Loucy (cell line): ENCODE measurements around the gene ATP10A.
"Not testable (repeated sequence)": the region's sequence is repeated elsewhere in the genome, so short reads cannot be mapped to it uniquely, and the experiment has no call there.

ENCODE experiments used
- H2AFZ ChIP-seq: fragments of 200-600 bp; sonication (generic); 2 replicates; pipeline ENCODE4 v1.6.0; 2016; ENCODE audit warnings: antibody characterized with exemption, mild to moderate bottlenecking, low read length, moderate library complexity
- H3F3A ChIP-seq: fragments of 200-600 bp; 2 replicates; pipeline ENCODE4 v1.6.0; 2016; ENCODE audit warnings: antibody characterized with exemption, low read depth, mild to moderate bottlenecking
- H3K27me3 ChIP-seq: fragments of 200-600 bp; sonication (generic); 2 replicates; pipeline ENCODE4 v1.6.1; 2014; ENCODE audit warnings: low read length, mild to moderate bottlenecking; ENCODE audit not compliant: insufficient read depth, poor library complexity, severe bottlenecking
- H3K36me3 ChIP-seq: fragments of 200-600 bp; sonication (generic); 2 replicates; pipeline ENCODE4 v1.6.1; 2016; ENCODE audit warnings: low read length; ENCODE audit not compliant: insufficient read depth
- H3K4me1 ChIP-seq: fragments of 200-600 bp; sonication (generic); 2 replicates; pipeline ENCODE4 v1.5.1; 2014; ENCODE audit warnings: low read length, mild to moderate bottlenecking; ENCODE audit not compliant: insufficient read depth, poor library complexity, severe bottlenecking
- H3K4me2 ChIP-seq: fragments of 200-600 bp; sonication (generic); 2 replicates; pipeline ENCODE4 v1.6.0; 2014; ENCODE audit warnings: antibody characterized with exemption, low read length, low read depth, mild to moderate bottlenecking; ENCODE audit not compliant: poor library complexity, severe bottlenecking
- H3K4me3 ChIP-seq: fragments of 200-600 bp; sonication (generic); 2 replicates; pipeline ENCODE4 v1.5.1; 2014; ENCODE audit warnings: low read length, mild to moderate bottlenecking, mixed read lengths; ENCODE audit not compliant: poor library complexity, severe bottlenecking
- H3K79me2 ChIP-seq: fragments of 200-600 bp; sonication (generic); 2 replicates; pipeline ENCODE4 v1.6.1; 2014; ENCODE audit warnings: low read length; ENCODE audit not compliant: insufficient read depth
- H3K9ac ChIP-seq: fragments of 200-600 bp; sonication (generic); 2 replicates; pipeline ENCODE4 v1.6.0; 2014; ENCODE audit warnings: mild to moderate bottlenecking, low read depth, low read length, moderate library complexity; ENCODE audit not compliant: poor library complexity, severe bottlenecking
- H3K9me2 ChIP-seq: fragments of 200-600 bp; sonication (generic); replicated peaks from 2 replicates; pipeline ENCODE4 v1.6.1; 2016; ENCODE audit warnings: low read depth, low read length, mixed read lengths
- H3K9me3 ChIP-seq: fragments of 200-600 bp; sonication (generic); 2 replicates; pipeline ENCODE4 v1.6.1; 2014; ENCODE audit warnings: mild to moderate bottlenecking, antibody characterized with exemption, low read length, low read depth; ENCODE audit not compliant: insufficient read depth
- H4K20me1 ChIP-seq: fragments of 200-600 bp; sonication (generic); 2 replicates; pipeline ENCODE4 v1.6.0; 2014; ENCODE audit warnings: antibody characterized with exemption, low read length, mild to moderate bottlenecking; ENCODE audit not compliant: insufficient read depth, poor library complexity, severe bottlenecking
- EZH2phosphoT487 ChIP-seq: fragments of 200-600 bp; IDR thresholded peaks from 2 replicates; pipeline ENCODE4 v1.6.1; 2018; ENCODE audit warnings: antibody characterized with exemption, mild to moderate bottlenecking, moderate library complexity, borderline replicate concordance
- TF ChIP-seq, protein P1 (sequence below): fragments of 200-600 bp; sonication (generic); conservative IDR thresholded peaks from 2 replicates; pipeline ENCODE4 v1.5.1; 2014; ENCODE audit warnings: mild to moderate bottlenecking, antibody characterized with exemption, low read length

Gene ATP10A

DNA sequence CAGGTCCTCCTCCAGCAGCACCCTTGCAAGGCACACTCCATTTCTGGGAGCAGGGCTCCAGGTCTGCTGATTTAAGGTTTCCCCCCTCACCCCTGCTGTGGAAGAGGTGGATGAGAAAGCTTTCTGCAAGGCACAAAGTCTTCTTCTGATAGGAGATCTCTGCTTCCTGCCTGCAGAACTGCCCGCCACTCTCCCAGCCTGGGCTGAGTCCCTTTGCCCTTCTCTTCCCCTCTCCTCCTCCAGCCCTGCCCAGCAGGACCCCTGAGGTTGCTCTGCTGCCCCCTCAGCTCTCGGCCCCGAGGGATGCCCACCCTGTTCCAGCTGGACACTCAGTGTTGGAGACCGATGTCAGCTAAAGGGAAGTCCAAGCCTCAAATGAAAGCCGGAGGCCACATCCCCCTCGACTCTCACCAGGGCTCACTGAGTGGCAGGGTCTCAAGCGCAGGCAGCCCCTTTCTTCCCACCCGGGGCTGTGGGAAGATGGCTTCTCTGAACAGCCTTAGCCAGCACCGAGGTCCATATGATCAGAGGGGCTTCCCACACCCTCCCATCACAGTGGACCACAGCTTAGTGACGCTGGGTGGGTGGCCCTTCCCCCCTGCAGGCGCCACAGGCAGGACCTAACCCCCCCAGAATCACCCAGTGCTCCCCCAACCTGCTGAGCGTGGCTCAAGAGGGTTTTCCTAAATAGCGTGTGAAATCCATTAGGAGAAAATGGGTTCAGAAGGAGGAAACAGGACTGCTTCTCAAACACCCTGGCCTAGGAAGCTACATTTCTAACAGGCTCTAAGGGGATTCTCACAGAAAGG lies 4.0 kb downstream of the ATP10A start:
- no peak overlapping the region for H3K4me2 ChIP-seq

GRCh38 chr15:25856059-25856458 lies 7.1 kb downstream of the ATP10A start:
- H3F3A ChIP-seq, H3K9ac ChIP-seq, H3K36me3 ChIP-seq, H3K4me1 ChIP-seq, H3K4me2 ChIP-seq, H2AFZ ChIP-seq, H3K9me2 ChIP-seq, H4K20me1 ChIP-seq, H3K27me3 ChIP-seq, H3K79me2 ChIP-seq, H3K4me3 ChIP-seq: not testable (repeated sequence)
- H3K9me3 ChIP-seq, result 0 out of 2 replicates have a peak, but pooled peaks cover 11% of the 10 kb centered on the region

More for the DNA sequence above, 4.0 kb downstream of the ATP10A start:
- Histone ChIP-seq H3K27me3 (no peaks in the 10 kb centered on the region), H3K36me3 (no peaks in the 10 kb centered on the region), H3F3A (no peaks in the 10 kb centered on the region), H2AFZ (no peak overlapping the region), H4K20me1 (no peaks in the 10 kb centered on the region), H3K9me3 (0 out of 2 replicates have a peak, but pooled peaks cover 3% of the 10 kb centered on the region), H3K9me2 (no peaks in the 10 kb centered on the region), H3K4me3 (no peak overlapping the region), H3K79me2 (no peaks in the 10 kb centered on the region), H3K9ac (no peak overlapping the region), H3K4me1 (no peaks in the 10 kb centered on the region)
- TF ChIP-seq EZH2phosphoT487, result no peak
- TF ChIP-seq, protein P1, sequence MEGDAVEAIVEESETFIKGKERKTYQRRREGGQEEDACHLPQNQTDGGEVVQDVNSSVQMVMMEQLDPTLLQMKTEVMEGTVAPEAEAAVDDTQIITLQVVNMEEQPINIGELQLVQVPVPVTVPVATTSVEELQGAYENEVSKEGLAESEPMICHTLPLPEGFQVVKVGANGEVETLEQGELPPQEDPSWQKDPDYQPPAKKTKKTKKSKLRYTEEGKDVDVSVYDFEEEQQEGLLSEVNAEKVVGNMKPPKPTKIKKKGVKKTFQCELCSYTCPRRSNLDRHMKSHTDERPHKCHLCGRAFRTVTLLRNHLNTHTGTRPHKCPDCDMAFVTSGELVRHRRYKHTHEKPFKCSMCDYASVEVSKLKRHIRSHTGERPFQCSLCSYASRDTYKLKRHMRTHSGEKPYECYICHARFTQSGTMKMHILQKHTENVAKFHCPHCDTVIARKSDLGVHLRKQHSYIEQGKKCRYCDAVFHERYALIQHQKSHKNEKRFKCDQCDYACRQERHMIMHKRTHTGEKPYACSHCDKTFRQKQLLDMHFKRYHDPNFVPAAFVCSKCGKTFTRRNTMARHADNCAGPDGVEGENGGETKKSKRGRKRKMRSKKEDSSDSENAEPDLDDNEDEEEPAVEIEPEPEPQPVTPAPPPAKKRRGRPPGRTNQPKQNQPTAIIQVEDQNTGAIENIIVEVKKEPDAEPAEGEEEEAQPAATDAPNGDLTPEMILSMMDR, result no peak

GRCh38 chr15:25852661-25853524 lies 10.2 kb downstream of the ATP10A start:
- Histone ChIP-seq H3K9ac (no peak overlapping the region), H3K4me2 (no peak overlapping the region), H3K79me2 (no peaks in the 10 kb centered on the region), H3K4me1 (no peaks in the 10 kb centered on the region), H3K4me3 (no peak overlapping the region), H3F3A (no peaks in the 10 kb centered on the region), H4K20me1 (no peaks in the 10 kb centered on the region), H2AFZ (no peak overlapping the region), H3K9me3 (0 out of 2 replicates have a peak, but pooled peaks cover 8% of the 10 kb centered on the region), H3K27me3 (no peaks in the 10 kb centered on the region), H3K36me3 (no peaks in the 10 kb centered on the region), H3K9me2 (no peaks in the 10 kb centered on the region)
- TF ChIP-seq, protein P1, result no peak
- TF ChIP-seq EZH2phosphoT487, result no peak
